T-helper 1 cell treated with Interleukin-12 subunit alpha and Interleukin-12 subunit beta and Interleukin-4 antibody, amounts not matched to agents 30 μg/mL and 1 μg/mL, for 36 hours (primary cell): ENCODE measurements around the gene EEIG2.
"Not testable (repeated sequence)": the region's sequence is repeated elsewhere in the genome, so short reads cannot be mapped to it uniquely, and the experiment has no call there.

Source experiments
- H3K27ac Mint-ChIP-seq: one replicate; pipeline ENCODE4 v1.8.0; 2021; ENCODE audit warnings: mild to moderate bottlenecking, mixed read lengths
- H3K27me3 Mint-ChIP-seq: one replicate; pipeline ENCODE4 v1.8.0; 2021; ENCODE audit warnings: low read depth, mixed read lengths
- H3K36me3 Mint-ChIP-seq: one replicate; pipeline ENCODE4 v1.8.0; 2021; ENCODE audit warnings: low read depth, mixed read lengths
- H3K4me1 Mint-ChIP-seq: one replicate; pipeline ENCODE4 v1.8.0; 2021; ENCODE audit warnings: low read depth, mixed read lengths
- H3K4me3 Mint-ChIP-seq: one replicate; pipeline ENCODE4 v1.8.0; 2021; ENCODE audit warnings: mild to moderate bottlenecking, moderate library complexity, mixed read lengths
- H3K9me3 Mint-ChIP-seq: one replicate; pipeline ENCODE4 v1.8.0; 2021; ENCODE audit warnings: mixed read lengths

EEIG2 gene

DNA sequence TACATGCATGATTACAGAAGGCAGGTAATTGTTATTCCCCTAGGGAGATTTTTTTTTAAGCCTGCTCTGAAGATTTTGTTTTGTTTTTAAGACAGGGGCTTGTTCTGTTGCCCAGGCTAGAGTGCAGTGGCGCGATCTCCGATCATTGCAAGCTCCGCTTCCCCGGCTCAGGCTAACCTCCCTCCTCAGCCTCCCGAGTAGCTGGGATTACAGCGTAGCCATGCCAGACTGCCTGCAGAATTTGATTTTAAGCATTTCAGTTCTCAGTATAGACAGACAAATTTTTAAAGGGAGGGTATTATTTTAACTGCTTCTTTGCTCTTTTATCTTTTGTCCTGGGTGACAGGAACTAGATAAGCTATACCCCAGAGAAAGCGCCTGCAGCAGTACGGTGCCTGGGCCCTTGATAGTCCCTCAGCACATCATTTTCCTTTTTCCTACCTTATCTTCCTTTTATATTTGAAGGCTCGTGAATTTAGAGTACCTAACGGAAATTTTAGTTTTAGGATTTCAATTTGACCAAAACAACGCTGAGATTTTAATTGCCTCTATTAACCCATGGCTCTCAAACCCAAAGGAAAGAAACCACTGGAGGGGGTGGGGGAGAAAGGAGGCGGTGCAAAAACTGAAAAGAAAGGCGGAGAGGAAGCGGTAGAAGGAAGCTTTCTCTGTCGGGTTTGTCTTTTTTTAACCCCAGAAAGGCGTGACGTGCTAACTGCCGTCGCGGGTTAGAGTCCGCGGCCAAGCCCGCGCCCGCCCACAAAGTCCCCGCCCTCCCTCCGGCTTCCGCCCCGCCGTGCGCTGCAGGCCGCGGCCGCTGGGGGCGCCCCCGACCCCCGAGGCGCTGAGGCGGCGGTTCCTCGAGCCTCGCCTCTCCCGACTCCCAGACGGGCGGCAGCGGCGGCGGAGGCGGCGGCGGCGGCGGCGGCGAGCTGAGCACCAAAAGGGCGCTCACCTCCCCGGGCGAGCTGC is at the start of gene EEIG2:
EEIG2 (plus strand) TSS at position 886 of the 972 bp plus-strand sequence. CDS start 329 bp downstream, outside the sequence.
- no peaks in the 10 kb centered on the region for H3K36me3 Mint-ChIP-seq
- H3K4me3 Mint-ChIP-seq = peak within 1 kb of the TSS; percentile 95
- H3K27me3 Mint-ChIP-seq = peaks cover 9% of the 10 kb centered on the region
- peaks cover 16% of the 10 kb centered on the region for H3K4me1 Mint-ChIP-seq
- no peaks in the 10 kb centered on the region for H3K9me3 Mint-ChIP-seq
- H3K27ac Mint-ChIP-seq = peak within 1 kb of the TSS; percentile 86

DNA sequence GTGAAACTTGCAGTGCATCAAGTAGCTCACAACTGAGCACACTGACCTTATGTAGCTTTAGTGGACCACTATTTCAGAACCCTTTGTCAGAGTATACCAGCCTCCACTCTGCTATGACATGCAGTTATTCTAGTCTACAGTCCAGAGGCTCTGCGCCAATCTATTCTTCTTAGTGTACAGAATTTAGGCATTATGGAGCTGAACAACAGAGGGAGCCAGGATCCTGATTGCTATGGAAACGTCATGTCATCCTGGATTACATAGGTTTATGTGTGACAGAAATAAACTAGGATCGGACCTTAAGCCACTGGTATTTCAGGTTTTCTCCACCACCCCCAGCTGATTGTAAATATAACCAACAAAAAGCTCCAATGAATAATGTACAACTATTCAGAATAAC is 48.1 kb upstream of the EEIG2 start:
- Mint-ChIP-seq H3K4me3 (no peak overlapping the region), H3K9me3 (peaks cover 5% of the 10 kb centered on the region), H3K4me1 (no peaks in the 10 kb centered on the region), H3K27me3 (peaks cover 43% of the 10 kb centered on the region), H3K27ac (no peak overlapping the region), H3K36me3 (no peaks in the 10 kb centered on the region)

DNA sequence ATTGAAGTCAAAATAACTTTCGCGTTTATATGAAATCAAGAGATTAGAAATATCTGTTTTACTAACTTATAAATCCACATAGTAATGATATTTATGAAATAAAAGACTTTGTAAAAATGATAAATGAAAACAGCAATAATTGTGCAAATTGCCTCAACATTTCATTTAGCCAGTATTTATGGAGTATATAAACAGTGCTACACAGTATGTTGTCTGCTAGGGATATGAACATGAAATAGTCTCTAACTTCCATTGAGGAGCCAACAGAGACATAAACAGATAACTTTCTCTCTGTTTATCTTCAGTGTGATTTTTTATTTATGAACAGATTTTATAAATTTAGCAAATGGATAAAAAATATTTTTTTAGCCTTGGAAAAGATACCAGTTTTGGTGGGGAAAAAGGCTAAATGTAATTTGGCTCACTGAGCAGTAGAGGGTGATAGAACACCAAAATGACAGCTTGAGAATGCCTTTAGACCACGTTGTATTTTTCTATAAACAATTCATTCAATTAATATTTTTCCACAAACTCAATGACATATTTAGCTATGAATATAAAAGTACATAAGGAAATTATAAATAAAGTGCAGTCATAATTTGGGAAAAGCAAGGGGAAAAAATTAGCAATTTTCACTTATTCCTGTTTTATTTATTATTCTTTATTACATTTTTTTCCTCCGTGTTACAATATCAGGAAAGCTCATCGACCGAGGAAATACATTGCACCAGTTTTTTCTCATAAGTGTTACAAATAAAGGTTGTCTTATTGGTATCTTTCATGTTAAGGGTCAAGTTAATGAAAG is 47.5 kb upstream of the EEIG2 start:
- H3K4me1 Mint-ChIP-seq = no peaks in the 10 kb centered on the region
- no peak overlapping the region for H3K4me3 Mint-ChIP-seq
- H3K27ac Mint-ChIP-seq = no peak overlapping the region
- no peaks in the 10 kb centered on the region for H3K36me3 Mint-ChIP-seq
- H3K27me3 Mint-ChIP-seq = peaks cover 48% of the 10 kb centered on the region
- H3K9me3 Mint-ChIP-seq = peaks cover 5% of the 10 kb centered on the region

DNA sequence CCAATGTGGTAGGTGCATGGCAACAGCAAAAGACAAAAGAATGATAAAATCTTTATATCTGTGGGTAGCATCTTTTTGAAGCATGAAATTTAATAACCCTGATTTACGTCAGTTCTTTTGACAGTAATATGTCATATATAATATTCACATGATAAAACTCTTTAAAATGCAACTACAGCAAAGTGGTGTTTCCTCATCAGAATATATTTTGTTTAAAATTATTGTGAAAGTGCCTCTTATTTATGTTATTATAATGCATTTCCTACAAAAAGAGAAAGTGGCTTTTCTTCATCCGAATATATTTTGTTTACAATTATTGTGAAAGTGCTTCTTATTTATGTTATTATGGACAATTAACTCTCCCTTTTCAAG is 46.9 kb upstream of the EEIG2 start:
- Mint-ChIP-seq H3K4me1 (no peaks in the 10 kb centered on the region), H3K9me3 (peaks cover 5% of the 10 kb centered on the region), H3K27me3 (peaks cover 45% of the 10 kb centered on the region), H3K36me3 (no peaks in the 10 kb centered on the region), H3K4me3 (no peak overlapping the region), H3K27ac (no peak overlapping the region)

DNA sequence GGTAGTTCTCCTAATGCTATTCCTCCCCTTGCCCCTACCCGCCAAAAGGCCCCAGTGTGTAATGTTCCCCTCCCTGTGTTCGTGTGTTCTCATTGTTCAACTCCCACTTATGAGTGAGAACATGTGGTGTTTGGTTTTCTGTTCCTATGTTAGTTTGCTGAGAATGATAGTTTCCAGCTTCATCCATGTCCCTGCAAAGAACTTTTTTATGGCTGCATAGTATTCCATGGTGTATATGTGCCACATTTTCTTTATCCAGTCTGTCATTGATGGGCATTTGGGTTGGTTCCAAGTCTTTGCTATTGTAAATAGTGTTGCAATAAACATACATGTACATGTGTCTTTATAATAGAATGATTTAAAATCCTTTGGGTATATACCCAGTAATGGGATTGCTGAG is 46.0 kb upstream of the EEIG2 start:
- H3K27me3 Mint-ChIP-seq = peaks cover 47% of the 10 kb centered on the region
- not testable (repeated sequence) for H3K4me3 Mint-ChIP-seq, H3K36me3 Mint-ChIP-seq, H3K27ac Mint-ChIP-seq, H3K9me3 Mint-ChIP-seq, H3K4me1 Mint-ChIP-seq

DNA sequence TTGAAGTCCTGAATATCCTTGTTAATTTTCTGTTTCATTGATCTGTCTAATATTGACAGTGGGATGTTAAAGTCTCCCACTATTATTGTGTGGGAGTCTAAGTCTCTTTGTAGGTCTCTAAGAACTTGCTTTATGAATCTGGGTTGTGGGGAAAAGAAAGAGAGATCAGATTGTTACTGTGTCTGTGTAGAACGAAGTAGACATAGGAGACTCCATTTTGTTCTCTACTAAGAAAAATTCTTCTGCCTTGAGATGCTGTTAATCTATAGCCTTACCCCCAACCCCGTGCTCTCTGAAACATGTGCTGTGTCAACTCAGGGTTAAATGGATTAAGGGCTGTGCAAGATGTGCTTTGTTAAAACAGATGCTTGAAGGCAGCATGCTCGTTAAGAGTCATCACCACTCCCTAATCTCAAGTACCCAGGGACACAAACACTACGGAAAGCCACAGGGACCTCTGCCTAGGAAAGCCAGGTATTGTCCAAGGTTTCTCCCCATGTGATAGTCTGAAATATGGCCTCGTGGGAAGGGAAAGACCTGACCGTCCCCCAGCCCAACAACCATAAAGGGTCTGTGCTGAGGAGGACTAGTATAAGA is 42.5 kb upstream of the EEIG2 start:
- H3K9me3 Mint-ChIP-seq, H3K36me3 Mint-ChIP-seq, H3K27ac Mint-ChIP-seq, H3K4me1 Mint-ChIP-seq, H3K4me3 Mint-ChIP-seq: not testable (repeated sequence)
- peaks cover 47% of the 10 kb centered on the region for H3K27me3 Mint-ChIP-seq

DNA sequence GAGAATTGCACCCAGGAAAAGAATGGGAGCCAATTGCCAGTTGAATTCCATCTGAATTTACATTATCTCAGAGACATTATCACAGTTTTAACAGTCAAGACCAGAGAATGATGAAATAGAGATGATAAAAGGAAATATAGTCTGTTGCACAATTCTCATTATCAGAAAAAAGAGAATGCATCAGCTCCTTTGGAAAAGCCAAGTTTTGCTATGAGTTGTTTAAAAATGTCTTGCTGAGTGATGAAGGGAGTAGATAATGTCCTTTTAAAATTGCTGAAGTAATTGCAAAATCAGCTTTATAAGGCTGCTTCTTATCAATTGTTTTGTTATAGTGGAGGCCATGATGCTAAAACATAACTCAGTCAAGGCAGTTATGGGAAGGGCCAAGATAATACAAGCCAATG is 37.9 kb upstream of the EEIG2 start:
- no peaks in the 10 kb centered on the region for H3K36me3 Mint-ChIP-seq
- no peak overlapping the region for H3K4me3 Mint-ChIP-seq
- peaks cover 37% of the 10 kb centered on the region for H3K27me3 Mint-ChIP-seq
- no peaks in the 10 kb centered on the region for H3K4me1 Mint-ChIP-seq
- peaks cover 16% of the 10 kb centered on the region for H3K9me3 Mint-ChIP-seq
- no peak overlapping the region for H3K27ac Mint-ChIP-seq

DNA sequence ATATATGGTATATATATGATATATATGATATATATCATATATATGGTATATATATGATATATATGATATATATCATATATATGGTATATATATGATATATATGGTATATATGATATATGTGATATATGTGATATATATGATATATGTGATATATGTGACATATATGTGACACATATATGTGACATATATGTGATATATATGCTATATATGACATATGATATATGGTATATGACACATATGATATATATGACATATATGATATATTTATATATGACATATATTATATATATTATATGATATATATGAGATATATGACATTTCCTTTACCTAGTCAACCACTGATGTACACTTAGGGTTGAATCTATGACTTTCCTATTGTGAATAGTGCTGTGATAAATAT is 36.1 kb upstream of the EEIG2 start:
- Mint-ChIP-seq H3K9me3 (peaks cover 16% of the 10 kb centered on the region), H3K4me3 (no peak overlapping the region), H3K27ac (no peak overlapping the region), H3K4me1 (no peaks in the 10 kb centered on the region), H3K36me3 (no peaks in the 10 kb centered on the region), H3K27me3 (peaks cover 31% of the 10 kb centered on the region)

DNA sequence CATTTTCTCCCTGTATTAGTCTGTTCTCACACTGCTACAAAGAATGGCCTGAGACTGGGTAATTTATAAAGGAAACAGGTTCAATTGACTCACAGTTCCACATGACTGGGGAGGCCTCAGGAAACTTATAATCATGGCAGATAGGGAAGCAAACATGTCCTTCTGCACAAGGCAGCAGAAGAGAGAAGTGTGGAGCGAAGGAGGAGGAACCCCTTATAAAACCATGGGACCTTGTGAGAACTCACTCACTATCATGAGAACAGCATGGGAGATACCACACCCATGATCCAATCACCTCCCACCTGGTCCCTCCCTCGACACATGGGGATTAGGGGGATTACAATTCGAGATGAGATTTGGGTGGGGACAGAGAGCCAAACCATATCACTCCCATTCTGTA is 35.2 kb upstream of the EEIG2 start:
- Mint-ChIP-seq H3K9me3 (peaks cover 16% of the 10 kb centered on the region), H3K4me3 (no peak overlapping the region), H3K27ac (no peak overlapping the region), H3K36me3 (no peaks in the 10 kb centered on the region), H3K4me1 (no peaks in the 10 kb centered on the region), H3K27me3 (peaks cover 23% of the 10 kb centered on the region)

DNA sequence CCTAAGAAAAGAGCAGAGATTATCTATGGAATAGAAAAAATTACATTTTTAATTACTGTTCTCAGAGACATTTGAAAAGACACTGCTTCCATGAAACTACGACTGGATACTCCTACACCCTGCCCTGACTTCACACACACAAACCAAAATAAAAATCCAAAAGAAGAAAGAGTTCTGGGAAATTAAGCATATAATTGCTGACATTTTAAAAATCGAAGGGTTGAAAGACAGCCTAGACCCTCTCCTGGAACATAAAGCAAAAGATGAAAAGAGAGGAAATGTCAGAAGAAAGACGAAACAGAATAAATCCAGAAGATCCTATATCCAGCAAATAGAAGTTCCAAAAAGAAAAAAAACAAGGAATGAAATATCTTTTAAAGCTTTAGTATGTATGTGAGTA is 32.8 kb upstream of the EEIG2 start:
- Mint-ChIP-seq H3K9me3 (peaks cover 16% of the 10 kb centered on the region), H3K27me3 (peaks cover 25% of the 10 kb centered on the region), H3K4me3 (no peak overlapping the region), H3K36me3 (no peaks in the 10 kb centered on the region), H3K27ac (no peak overlapping the region), H3K4me1 (no peaks in the 10 kb centered on the region)

DNA sequence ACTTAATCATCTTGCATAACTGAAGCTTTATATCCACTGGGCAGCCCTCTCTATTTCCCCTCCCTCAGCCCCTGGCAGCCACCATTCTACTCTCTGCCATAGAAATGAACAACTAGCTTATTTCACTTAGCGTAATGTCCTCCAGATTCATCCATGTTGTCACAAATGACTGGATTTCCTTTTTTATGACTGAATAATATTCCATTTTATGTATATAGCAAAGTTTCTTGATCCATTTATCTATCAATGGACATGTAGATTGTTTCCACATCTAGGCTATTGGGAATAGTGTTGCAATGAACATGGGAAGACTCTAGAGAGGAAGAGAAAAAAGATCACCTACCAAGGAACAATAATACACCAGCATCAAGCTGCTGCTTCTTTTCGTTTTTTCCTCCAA is 32.1 kb upstream of the EEIG2 start:
- H3K27me3 Mint-ChIP-seq = peaks cover 25% of the 10 kb centered on the region
- H3K4me1 Mint-ChIP-seq = no peaks in the 10 kb centered on the region
- no peak overlapping the region for H3K4me3 Mint-ChIP-seq
- H3K27ac Mint-ChIP-seq = no peak overlapping the region
- H3K36me3 Mint-ChIP-seq = no peaks in the 10 kb centered on the region
- peaks cover 16% of the 10 kb centered on the region for H3K9me3 Mint-ChIP-seq

DNA sequence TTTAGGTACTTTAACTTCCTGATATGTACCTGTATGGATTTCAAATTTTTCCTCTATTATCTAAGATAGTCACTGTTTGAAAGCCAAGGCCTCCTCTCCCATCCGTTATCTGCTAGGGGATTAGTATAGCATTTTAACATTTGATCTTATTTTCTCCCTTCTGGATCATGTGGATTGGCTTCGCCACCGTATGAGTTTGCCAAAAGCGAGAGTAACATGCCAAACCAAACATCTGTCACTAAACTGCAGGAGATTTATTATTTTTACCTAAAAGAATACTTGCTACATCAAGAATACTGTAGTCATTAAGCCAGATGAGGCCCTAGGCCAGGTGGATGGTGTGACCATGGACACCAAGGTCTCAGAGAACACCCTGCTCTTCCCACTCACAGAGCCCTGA is 28.5 kb upstream of the EEIG2 start:
- Mint-ChIP-seq H3K36me3 (no peaks in the 10 kb centered on the region), H3K4me3 (no peak overlapping the region), H3K9me3 (no peaks in the 10 kb centered on the region), H3K27ac (no peak overlapping the region), H3K4me1 (no peaks in the 10 kb centered on the region), H3K27me3 (peaks cover 13% of the 10 kb centered on the region)

DNA sequence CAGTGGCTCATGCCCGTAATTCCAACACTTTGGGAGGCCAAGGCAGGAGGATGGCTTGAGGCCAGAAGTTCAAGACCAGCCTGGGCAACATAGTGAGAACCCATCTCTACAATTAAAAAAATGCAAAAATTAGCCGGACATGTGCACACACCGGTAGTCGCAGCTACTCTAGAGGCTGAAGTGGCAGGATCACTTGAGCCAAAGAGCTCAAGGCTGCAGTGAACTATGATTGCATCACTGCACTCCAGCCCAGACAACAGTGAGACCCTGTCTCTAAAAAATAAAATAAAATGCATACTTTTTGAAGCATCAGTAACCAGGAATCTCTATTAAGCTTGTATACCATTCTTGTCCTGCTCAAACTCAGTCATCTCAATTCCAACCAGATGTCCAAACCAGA is 27.2 kb upstream of the EEIG2 start:
- Mint-ChIP-seq H3K9me3 (no peaks in the 10 kb centered on the region), H3K36me3 (no peaks in the 10 kb centered on the region), H3K27me3 (peaks cover 14% of the 10 kb centered on the region), H3K4me1 (no peaks in the 10 kb centered on the region), H3K27ac (no peak overlapping the region), H3K4me3 (no peak overlapping the region)

DNA sequence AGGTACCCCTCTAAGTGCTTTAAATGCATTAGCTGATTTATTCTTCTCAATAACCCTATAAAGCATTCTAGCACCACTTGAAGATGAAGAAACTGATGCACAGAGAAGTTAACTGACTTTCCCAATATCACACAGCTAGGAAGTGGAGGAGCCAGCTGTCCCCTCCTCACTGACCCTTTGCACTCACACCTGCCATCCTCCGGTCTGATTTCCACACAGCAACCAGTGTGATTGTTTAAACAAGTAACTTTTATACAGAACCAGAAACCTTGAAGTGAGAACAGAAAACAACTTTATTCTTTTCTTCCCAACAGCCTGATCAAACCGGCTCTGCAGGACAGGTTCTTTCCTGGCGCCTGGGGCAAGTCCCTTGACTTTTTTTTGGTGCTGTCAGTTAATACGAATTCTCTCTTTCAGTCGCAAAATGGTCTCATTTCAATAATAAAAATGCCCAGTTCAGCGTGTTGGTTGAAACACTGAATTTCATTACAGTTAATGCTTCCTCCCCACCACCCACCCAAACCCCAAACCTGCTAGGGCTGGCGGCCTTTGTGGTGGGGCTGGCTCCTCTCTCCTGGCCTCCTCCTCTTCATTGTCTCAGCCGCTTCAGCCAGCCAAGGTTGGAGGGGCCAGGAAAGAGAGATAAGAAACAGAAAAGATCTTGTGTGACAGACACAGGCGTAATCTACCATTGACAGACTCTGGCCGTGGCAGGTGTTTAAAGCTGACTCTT is 26.4 kb upstream of the EEIG2 start:
- H3K27me3 Mint-ChIP-seq = peaks cover 22% of the 10 kb centered on the region

More for the DNA sequence above, 26.4 kb upstream of the EEIG2 start:
- no peaks in the 10 kb centered on the region for H3K9me3 Mint-ChIP-seq
- no peak overlapping the region for H3K4me3 Mint-ChIP-seq
- H3K36me3 Mint-ChIP-seq = no peaks in the 10 kb centered on the region
- no peak overlapping the region for H3K27ac Mint-ChIP-seq
- H3K4me1 Mint-ChIP-seq = no peaks in the 10 kb centered on the region
